ENCODE data around the gene NR2F1-AS1.
"Not testable (repeated sequence)": the region's sequence is repeated elsewhere in the genome, so short reads cannot be mapped to it uniquely, and the experiment has no call there.

Gene NR2F1-AS1

GRCh38 chr5:93576994-93577853 lies 3.8 kb downstream of the NR2F1-AS1 start:
- no peak for DNase-seq

DNA sequence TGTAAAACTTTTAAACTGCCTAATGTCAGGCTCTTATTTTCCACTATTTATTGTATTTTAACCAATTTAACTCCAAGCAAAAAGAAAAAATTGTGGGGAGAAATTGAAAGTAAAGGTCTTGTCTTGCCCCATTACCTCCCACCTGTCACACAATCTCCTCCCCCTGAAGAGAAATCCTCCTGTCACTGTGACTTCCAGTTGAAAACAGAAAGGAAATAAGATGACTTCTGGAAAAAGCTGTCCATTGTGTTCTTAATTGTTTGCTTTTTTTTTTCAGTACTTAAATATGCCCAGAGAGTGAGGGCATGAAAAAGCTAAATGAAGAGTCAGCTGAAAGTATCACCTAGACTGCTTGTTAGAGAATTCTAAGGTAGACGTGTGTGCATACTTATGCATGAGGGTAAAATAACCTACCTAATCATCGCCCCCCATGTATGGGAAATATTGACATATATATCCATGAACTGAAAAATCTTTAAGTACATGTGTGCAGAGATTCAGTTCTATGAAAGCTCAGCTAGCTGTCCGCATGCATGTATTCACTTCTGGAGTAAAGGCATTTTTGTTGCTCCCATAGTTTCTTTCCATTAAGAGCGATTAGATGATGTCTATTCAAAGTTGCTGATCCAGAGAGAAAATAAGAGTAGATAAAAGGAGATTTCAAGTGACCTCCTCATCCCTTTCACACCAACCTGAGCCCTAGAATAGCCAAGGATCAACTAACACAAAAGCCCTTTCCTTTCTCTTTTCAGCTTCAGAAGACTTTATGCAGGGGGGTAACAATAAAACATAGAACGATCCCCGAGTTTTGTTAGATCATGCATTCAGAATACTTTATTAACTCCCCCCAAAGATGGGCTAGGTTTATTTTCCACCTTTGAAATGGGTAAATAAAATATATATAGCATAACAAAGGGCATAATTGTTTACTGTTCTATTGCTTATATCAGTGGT lies 5.3 kb downstream of the NR2F1-AS1 start:
- no peak for DNase-seq

GRCh38 chr5:93574491-93575305 lies 6.3 kb downstream of the NR2F1-AS1 start:
- DNase-seq: no peak

DNA sequence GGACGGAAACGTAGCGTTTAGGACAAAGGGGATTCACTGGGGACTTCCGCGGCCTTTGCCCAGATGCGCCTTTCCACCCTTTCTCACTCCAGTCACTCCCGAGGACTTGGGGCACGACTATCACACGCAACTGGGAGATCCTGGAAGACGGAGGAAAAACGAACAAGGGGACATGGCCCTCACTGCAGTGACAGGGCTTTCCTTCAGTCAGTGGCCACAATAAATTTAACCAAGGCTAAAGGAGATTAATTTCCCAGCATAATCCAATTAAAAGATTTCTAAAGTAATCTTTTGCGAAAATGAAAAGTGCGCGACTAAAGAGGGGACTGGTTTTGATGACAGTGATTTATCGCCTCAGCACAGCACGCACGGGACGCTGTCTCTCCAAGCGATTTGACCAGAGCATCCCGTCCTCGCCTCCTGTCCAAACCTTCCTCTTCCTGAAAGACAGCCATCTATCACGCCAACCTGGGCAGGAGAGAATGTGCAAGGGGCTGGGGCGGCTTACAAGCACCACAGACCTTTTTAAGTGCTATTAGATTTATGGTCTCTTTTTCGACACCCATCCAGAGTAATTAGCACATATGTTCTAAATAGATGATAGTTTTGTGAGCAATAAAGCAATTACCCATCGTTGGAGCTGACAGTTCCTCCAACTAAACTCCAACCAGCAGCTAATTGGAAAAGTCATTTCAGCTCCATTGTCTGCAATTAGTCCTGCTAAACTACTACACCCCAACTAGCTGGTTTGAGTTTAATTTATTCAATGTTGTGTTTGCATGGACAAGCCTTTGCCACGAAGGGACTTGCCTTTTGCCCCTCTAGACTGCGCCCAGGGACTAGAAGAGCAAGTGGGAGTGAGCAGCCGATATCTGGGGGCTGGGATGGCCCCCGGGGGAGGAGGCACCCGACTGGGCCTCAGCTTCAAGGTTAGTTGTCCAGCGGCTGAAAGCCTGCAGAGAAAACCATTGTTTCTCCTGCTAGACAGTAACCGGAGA lies 7.4 kb downstream of the NR2F1-AS1 start:
- DNase-seq: no peak

DNA sequence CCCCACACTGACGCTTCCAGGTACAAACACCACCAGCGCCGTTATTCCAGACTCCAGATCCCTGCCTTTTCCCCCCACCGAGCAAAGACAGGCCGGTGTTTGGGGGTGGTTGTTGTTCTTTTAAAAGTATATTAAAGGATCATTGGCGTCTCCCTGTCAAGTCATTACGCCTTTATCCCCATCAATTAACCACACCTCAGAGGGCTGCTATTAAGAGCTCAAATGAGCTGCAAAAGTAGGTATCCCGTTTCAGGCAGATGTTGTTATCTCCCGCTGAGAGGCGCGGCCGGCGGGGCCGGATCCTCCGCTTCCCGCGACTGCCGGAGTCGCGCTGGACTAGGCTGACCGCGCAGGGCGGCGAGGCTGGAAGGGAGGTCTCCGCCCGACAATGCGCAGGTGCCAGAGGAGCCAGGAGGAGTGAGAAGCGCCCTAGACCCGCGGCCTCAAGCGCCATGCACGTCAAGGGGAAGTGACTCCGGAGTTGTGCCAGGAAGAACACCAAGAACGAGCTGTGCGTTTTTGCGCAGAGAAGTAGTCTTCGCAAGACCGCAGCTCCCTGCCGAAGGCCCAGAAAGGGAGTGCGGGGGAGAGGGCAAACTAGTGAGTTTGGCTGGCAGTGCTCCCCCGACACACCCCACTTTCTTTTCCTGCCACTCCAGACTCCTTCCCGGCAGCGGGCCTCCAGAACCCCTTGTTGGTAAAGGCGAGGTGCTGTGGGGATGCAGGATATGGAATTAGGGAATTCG lies 8.2 kb downstream of the NR2F1-AS1 start:
- no peak for DNase-seq

DNA sequence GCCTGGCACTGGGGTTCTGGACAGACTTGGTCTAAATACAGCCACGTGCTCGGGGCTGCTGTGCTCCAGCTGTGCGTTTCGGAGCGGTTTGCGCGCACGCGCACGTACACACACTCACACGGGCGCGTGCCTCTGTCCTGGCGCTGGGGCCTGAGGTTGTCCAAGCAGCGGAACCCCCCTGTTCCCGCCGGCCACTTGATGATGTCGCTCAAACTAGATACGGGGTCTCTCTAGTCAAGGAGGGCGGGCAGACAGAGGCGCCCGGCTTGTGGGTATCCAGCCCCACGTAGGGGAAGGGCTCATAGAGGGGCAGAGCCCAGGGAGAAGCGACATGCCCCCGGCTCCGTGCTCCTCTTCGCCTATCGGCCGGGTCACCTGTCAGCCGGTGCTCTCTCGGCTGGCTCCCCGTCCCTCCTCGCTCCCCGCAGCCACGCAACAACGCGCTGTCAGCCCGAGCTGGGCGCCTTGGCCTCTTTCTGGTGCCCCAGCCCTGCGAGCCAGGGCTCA lies 8.9 kb downstream of the NR2F1-AS1 start:
- DNase-seq: no peak

DNA sequence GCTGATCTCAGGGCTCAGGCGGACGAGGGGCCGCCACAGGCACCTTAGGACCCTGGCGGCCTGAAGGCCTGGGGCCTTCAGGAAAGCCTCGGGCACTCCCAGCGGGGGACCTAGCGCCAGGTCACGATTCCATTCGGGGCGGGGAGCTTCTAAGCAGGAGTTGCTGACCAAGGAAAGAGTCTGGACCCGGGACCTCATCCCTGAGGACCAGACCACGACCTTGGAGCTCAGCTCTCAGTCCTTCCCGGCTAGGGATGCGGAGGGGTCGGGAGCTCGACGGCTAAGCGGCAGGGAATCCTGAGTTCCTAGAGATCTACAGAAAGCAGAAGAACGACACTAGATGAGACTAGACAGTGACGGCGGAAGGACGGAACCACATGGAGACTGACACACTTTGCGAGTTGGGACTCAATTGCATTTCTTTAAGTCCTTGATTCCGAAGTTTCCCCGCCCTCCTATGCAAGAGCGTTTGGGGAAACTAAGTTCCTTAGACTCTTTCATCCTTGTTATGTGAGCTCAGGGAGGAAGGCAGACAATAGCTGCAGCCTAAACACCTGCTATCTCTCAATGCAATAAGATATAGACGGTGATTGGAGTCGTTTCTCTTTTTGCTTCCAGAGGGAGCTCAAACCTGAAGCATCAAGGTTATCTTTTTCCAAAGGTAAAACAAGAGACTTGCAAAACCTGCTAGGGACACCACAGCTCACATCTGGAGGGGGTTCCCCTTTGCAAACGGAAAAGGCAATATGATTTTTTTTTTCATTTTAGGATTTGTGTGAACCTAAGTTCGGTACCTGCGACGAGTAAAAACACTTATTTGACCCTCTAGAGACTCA lies 9.7 kb downstream of the NR2F1-AS1 start:
- no peak for DNase-seq

DNA sequence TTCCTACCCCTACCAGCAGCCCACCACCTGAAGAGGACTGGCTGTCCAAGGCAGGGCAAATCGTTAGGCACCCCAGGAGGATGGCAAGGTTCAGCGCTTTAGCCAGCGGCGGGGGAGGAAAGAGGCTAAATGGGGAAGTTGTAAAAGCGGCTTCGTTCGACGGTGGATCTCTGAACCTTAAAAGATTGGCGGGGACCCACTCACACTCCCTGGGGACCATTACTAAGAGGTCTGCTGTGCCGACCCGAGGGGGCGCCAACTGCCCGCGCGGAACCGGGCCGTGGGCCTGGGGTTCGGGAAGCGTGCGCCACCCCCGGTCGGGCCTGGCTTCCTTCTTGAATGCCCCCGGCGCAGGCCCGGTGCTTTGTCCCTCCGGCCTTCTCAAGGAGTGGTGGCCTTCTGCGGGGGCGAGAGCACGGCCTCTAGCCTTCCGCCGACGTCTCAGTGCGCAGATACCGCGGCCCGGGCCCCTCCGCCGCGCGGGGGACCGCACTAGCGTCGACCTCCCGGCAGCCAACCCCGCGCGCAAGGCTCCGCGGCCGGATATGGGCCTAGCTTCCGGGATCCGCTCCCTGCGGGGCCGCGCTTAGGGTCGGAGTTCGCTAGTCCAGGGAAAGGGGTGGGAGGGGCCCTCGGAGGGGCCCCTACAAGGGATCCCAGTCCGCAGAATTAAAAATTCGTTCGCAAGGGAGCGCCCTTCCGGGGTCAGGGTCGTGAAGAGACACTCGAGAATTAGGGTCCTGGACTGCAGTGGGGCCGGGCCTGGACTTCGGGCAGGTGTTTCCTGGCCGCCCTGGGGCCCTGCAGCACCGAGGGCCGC lies 10.5 kb downstream of the NR2F1-AS1 start:
- no peak for DNase-seq

DNA sequence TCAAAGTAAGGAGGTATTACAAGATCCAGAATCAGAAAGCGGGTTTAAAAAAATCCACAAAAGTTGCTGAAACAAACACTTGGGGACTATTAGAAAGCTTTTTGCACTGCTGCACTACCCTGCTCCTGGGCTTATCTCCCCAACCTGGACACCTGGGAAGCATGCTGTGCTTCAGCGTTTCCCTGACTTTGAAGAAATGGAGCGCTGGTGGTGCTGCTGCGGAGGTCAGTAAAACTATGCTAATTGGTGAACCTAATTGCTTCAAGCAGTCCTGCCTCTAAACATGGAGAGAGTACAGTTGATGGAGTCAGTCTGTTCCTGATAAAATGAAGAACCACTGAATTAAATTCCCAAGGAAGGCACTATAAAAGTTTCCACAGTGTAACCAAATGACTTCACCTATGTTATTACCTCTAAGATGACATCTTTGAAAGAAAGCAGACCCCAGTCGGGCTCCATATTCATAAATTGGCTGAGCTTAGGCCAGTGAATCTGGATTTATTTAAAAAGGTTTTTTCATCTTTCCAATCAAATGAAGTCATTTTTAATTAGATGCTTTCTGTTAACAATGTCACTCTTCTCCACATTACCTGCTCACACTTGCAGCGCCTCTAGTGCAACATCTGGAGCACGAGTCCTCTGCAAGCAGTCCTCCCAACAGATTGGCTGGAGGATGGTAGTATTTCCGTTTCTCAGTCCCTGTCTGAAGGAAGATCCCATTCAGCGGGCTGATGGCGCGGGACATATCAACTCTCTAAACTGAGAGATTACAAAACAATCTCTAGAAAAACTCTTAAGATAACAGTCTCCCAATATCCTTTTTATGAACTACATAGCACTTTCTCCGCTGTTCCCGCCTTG lies 11.5 kb downstream of the NR2F1-AS1 start:
- no peak for DNase-seq

DNA sequence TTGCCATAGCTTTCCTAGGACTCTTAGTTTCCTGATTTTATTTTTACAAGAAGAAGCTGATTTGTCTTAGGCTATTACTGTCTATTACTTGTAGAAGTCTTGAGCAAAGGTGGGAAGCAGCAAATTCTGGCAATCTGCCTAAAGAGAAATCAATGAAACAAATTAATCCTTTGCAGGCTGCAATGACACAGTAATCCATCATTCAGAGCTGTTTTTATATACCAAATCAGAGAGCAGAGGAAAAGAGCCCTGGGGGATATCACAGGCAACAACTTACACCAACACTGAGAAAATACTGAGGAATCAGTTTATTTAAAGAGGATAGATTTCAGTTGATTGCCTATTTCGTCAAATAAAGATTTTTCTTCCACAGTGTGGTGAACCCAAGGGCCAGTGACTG lies 13.6 kb downstream of the NR2F1-AS1 start:
- no peak for DNase-seq

- no peak for DNase-seq
Measured at GRCh38 chr5:93566091-93566490, 14.9 kb downstream of the NR2F1-AS1 start.

DNA sequence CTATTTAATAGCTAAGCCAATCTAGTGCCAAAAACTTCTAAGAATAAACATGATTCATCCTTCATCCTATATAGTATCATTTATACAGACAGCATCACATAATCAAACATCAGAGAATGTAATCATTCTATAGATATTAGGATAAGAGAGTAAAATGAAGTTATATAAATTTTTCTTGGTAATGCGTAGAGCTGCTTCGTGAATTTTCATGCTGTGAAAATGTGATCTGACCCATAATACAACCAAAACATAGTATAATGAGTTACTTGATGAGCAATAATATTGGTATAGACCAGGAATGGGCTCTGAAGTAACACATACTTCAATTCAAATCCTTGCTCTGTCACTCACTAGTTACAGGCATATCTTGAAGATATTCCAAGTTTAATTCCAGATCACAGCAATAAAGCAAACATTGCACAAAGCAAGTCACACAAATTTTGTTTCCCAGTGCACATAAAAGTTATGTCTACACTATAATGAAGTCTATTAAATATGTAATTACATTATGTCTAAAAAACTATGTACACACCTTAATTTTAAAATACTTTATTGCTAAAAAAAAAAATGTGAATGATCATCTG lies 23.9 kb downstream of the NR2F1-AS1 start:
- DNase-seq: no peak

- not testable (repeated sequence) for DNase-seq
Measured at GRCh38 chr5:93549594-93549993, 31.4 kb downstream of the NR2F1-AS1 start.

DNA sequence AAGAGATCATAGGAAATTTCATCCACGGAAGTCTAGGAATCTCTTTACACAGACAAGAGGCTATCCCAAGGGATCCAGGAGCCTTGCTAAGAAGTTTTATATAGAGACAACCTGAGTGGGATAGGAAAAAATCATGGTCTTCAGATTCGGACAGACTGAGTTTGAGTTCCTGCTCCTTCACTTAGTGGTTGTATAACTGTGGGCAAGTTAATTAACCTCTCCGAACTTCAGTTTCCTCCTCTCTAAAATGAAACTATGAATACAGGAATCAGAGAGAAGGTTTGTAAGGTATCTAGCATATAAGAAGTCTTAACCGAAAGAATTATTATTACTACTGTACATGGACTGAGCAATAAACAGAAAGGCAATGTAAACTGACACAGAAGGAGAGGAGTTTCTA lies 35.1 kb downstream of the NR2F1-AS1 start:
- no peak for DNase-seq

GRCh38 chr5:93532370-93532769 lies 48.6 kb downstream of the NR2F1-AS1 start:
- peak; percentile 11 to 42 for DNase-seq

- DNase-seq: not testable (repeated sequence)
Measured at GRCh38 chr5:93521815-93522214, 59.2 kb downstream of the NR2F1-AS1 start.

- no peak for DNase-seq
Measured at GRCh38 chr5:93519740-93520139, 61.3 kb downstream of the NR2F1-AS1 start.
